Activated T-cell treated with anti-CD3 and anti-CD28 coated beads for 4 hours (primary cell): ENCODE data around the gene KNSTRN.
A peak's percentile ranks its signal among the peaks of the same experiment; 100 is the strongest.

Experiments used
- DNase-seq: peaks from one replicate; pipeline ENCODE4 v3.0.0-alpha.2; 2020

The KNSTRN gene

GRCh38 chr15:40346579-40347558 lies 35.7 kb upstream of the KNSTRN start:
- DNase-seq = no peak

DNA sequence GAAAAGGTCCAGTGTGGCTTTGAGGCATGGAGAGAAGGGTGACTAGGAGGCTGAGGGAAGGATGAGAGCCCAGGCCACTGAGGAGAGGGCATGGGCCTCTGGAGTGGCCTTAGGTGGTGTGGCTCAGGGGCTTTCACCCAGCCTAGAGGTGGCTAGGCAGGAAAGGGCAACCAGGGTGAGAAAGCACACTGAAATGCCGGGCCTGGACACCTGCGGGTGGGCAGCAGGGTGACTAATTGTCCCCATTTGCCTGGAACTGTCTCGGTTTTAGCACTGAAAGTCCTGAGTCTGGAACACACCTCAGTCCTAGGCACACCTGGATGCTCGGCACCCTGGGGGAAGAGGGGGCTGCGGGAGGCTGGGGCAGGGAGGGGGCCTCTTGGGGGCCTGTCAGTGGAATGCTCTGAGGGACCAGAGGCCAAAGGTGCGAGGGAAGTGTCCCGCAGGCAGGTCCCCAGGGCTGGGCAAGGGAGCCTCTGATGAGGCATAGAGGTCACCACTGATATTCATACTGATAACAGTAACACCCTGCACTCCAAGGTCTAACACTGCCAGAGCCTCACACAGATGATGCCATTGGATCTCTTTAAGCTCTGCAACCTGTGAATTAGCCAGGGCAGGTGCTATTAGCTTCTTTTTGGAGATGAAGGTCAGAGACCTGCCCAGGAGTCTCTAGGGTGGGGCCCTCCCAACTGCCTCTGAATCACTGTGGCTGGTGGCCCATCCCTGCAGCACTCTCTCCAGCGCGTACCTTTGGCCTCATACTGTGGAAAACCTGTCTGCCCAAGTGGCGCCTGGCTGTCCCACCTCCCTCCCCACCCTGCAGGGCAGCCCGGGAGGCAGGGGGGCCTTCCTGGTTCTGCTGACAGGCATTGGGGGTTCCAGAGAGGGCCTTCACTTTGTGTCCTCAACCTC lies 34.7 kb upstream of the KNSTRN start:
- DNase-seq = no peak

- no peak for DNase-seq
These were observed 34.0 kb upstream of the KNSTRN start for GRCh38 chr15:40348474-40348870.

GRCh38 chr15:40349163-40349562 lies 33.4 kb upstream of the KNSTRN start:
- DNase-seq = no peak

DNA sequence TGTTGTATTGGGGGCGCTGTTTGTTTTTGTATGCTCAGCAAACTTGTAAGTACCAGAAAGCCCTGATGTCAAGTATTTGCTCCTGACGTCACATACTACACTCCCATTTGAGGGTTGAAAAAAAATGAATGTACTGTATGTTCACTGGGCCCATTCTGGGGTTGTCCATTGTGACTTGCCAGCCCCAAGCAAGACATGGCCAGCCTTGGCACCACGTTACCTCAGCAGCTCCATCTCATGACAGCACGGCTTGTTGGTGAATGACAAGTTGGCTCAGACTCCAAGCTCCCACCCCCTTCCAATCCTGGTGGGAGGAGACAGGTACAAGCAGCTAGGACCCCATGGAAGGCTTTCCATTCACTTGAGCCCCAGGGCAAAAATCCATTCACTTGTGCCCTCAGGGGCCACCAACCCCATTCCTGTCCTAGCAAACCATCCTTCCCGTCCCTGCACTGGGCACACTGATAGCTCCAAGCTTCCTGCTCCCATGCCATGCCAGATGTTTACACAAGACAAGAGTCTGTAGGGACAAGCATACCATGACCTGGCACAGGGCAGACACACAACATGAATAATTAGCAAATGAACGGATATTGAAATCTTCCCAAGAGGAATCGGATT lies 30.1 kb upstream of the KNSTRN start:
- no peak for DNase-seq

DNA sequence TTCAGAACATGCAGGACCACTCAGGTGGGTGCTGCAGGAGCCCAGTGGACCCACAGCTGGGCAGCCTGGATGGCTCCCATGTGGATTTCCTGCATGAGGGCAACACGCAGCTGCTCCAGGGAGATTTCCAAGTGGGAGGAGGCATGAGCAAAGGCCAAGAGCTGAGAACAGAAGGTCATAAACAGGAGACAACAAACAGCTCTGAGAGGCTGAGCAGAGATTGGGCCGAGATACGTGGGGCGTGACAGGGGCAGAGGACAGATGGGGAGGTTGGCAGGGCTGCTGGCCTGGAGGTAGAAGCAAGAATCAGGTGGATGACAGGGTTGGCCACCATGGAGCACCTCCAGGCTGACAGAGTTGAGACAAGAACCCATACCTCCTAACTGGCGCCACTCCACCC lies 28.8 kb upstream of the KNSTRN start:
- no peak for DNase-seq

DNA sequence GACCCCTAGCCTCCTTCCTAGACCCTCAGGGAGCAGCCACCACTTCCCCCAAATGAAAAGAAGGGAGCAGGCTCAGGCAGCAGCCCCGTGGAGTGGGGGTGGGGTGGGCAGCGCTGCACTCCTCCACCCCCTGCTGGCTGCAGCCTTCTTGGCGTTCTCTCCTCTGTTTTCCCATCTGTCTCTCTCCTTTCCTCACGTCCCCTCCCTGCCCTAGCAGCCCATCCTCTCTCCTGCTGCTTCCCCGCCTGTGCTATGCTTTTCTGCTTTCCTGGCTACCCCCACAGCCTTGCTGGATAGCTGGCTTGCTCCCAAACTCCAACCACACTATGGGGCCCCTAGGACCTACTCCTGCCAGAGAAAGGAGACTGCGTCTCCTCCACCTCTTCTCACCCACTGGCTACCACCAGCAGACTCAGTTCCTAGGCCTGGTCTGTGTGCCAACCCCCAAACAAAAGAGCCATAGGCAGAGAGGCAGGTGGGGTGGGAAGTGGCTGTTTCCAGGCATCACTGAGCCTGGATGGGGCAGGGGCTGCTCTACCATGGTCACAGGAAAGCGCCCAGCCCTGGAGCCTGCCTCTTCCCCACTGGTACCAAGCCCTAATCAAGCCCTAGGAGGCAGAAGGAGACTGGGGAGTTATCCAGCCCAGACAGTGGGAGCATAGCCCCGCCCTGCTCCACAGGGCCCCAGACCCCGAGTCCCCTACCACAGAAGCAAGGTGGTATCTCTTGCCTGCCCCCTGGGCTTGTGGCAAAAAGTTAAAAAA lies 27.9 kb upstream of the KNSTRN start:
- no peak for DNase-seq

- no peak for DNase-seq
These were observed 26.4 kb upstream of the KNSTRN start for GRCh38 chr15:40355976-40356585.

- DNase-seq = no peak
These were observed 25.3 kb upstream of the KNSTRN start for GRCh38 chr15:40357246-40357645.

DNA sequence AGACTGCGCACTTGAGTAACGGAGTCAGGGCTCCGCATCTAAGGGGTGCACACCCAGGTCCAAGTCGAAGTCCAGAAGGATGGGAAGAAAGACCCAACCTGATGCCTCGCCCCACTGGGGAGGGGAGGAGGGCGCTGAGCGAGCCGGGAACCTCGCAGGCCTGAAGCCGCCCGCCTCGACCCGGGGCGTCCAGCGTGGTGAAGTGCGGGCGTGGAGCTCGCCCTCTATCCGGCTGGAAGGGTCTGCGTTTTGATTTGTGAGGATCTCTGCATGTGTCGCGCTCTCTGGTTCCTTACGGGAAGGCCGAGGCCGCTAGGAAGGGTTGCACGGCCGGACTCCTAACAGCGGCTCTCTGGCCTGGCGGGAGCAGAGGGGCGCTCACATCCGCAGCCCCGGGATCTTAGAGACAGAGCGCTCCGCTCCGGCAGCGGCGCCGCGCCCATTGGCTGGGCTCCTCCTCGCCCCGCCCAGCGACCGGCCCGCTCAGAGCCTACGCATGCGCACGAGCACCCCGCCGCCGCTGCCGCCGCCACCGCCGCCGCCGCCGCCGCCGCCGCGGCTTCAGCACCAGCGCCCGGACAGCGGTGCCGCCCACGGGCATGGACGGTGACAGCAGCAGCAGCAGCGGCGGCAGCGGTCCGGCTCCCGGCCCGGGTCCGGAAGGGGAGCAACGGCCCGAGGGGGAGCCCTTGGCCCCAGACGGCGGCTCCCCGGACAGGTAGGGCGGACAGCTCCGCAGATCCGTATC lies 24.6 kb upstream of the KNSTRN start, which contains the start of gene DISP2:
Gene DISP2 (plus strand): TSS at position 497 of the 748 bp plus-strand sequence. CDS start 103 bp downstream, at position 600.
- DNase-seq = peak; percentile 83

DNA sequence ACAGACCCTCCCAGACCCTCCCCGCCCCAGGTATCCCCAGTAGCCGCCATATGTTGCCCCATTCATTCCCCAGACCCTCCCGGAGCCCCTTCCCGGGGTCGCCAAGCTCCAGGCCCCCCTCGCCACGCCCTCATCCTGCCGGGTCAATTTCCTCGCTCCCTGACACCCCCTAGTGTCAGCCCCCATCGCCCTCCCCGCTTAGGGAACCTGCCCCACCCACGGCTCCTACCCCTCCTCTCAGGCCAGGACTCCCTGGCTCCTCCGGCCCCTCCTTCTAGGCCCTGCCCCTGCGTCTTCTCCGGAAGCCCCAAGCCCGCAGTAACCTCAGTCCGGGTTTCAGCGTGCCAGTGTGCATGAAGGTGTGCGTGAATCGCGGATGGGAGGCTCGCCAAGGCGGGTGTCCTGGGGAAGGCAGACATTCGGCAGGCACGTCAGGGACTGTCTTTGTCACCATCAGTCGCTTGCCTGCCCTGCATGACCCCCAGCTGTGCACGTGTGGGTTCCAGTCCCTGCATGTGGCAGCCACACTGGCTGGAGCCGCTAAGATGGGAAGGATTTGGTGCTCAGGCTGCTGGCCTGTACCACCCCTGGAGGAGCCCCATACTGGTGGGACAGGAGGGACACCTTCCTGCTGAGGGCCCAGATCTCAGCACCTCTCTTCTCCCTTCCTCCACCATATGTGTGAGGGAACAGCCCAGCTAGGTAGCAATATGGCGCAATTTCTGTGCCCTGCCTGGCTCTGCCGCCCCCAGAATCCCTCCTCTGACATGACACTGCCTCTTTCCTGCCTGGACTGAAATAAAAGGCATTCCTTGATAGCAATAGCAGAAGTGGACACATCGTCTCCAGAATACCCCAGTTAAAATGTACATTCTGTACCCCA lies 23.8 kb upstream of the KNSTRN start:
- peak; percentile 24 for DNase-seq

DNA sequence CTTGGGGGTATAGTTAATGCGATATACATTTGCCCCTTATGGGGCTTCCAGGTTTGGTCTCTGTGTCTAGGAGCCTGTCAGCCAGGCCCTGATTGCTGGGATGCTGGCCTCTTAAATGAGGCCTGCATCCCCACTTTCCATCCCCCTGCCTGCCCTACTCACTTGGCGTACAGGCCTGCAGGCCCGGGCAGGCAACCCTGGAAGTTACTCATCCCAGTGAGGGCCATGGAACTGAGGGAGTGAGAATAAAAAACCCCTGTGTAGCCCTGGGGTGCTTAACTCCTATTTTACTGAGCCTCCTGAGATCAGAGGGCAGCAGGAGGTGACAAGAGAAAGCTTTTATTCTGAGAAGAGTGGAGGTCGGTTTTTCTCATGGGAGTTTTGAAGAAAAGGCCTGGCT lies 22.5 kb upstream of the KNSTRN start:
- DNase-seq = no peak

- DNase-seq = no peak
These were observed 20.9 kb upstream of the KNSTRN start for GRCh38 chr15:40361640-40362039.

DNA sequence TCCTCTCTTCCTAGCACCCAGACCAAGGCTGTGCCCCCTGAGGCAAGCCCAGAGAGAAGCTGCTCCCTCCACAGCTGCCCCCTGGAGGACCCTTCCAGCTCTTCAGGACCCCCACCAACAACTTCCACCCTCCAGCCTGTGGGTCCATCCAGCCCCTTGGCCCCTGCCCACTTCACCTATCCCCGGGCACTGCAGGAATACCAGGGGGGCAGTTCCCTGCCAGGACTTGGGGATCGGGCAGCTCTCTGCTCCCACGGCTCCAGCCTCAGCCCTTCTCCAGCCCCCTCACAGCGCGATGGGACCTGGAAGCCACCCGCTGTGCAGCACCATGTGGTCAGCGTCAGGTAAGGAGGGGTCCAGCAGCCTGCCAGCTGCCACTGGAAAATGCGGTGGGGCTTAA lies 18.9 kb upstream of the KNSTRN start:
- DNase-seq = no peak

DNA sequence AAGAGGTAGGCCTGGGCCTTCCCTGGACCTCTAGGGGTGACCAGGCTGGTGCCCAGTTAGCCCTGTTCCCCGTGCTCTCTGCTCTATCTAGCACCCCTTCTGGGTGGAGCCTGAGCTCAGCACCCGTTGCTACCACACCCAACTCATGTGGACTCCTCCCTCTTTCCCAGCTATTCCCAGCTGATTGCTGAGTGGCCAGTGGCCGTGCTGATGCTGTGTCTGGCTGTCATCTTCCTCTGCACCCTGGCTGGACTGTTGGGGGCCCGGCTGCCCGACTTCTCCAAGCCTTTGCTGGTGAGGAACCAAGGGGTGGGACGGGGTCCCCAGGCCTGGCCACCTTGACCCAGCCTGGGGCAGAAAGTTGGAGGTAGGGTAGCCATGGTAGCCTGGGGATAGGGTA lies 18.3 kb upstream of the KNSTRN start:
- DNase-seq = no peak

- DNase-seq = no peak
These were observed 17.5 kb upstream of the KNSTRN start for GRCh38 chr15:40365016-40365415.

DNA sequence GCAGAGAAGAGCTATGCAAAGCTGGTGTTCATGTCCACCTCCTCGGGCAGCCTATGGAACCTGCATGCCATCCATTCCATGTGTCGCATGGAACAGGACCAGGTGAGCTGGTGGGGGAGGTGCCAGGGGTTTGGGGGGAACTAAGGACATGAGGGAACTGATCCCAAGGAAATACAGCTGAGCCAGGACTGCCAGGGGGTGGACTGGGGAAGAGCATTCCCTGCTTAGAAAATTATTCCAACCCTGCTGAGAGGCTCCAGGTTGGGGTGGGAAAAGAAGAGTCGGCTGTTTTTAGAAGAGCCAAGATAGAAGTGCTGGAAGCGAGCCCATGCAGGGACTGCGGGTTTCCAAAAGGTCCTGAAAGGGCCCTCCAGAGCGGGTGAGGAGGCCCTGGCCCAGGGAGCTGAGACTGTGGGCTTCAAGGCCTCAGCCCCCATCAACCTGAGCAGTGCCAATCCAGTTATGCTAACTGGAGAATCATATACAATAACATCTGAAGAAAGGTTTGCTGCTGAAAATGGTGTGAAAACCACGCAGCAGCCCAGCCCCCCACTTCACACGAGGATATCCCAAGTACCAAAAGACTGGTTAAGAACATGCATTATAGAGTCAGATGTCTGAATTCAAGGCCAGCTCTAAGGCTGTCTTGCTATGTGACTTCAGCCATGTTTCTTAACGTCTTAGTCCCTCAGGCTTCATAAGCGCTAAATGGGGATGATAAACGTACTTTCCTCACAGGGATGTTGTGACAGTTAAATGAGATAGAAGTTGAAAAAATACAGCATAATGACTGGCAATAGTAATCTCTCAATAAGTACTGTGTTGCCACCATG lies 16.7 kb upstream of the KNSTRN start:
- no peak for DNase-seq

DNA sequence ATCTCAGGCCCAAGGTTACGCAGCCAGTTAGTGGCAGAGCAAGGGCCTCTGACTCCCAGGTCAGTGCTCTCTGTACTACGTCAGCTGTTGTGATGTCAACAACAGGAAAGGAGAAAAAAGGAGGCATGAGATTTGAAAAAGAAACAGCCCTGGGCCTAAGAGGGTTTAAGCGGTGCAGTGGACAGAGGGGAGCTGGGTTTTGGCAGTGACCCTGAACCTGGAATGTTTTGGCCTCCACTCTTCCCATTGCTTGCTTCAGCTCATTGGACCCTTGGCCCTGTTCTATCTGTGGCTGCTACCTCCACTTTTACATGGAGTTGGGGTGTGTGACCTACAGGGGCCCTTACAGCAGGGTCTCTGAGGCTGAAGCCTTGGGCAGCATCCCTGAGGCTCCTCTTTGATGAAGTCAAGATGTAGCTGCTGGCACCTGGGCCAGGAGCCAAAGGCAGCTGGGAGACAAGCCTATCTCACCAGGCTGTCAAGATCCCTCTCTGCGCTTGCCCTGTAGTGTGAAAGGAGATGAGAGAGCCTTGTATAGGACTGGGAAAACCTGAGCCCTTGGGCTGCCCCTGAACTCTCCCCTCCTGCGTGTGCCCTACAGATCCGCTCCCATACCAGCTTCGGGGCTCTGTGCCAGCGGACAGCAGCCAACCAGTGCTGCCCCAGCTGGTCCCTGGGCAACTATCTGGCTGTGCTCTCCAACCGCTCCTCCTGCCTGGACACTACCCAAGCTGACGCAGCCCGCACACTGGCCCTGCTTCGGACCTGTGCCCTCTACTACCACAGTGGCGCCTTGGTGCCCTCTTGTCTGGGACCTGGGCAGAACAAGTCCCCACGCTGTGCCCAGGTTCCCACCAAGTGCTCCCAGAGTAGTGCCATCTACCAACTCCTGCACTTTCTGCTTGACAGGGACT lies 15.8 kb upstream of the KNSTRN start:
- DNase-seq = no peak
